GM12801 (cell line): ENCODE results near the gene PSEN2.

Source experiments
- CTCF ChIP-seq: IDR thresholded peaks from one replicate; pipeline ENCODE4 v1.5.1; 2011; ENCODE audit warnings: control low read depth; ENCODE audit not compliant: insufficient read length; ENCODE audit errors: extremely low read depth

PSEN2 gene

GRCh38 chr1:226826479-226827261 lies 43.7 kb upstream of the PSEN2 start:
- no peak for TF ChIP-seq CTCF

GRCh38 chr1:226827458-226827857 lies 43.0 kb upstream of the PSEN2 start:
- TF ChIP-seq CTCF, result no peak

- no peak for TF ChIP-seq CTCF
Measured at GRCh38 chr1:226827968-226828513, 42.4 kb upstream of the PSEN2 start.

- no peak for TF ChIP-seq CTCF
Measured at GRCh38 chr1:226829105-226829504, 41.3 kb upstream of the PSEN2 start.

GRCh38 chr1:226831953-226832352 lies 38.5 kb upstream of the PSEN2 start:
- TF ChIP-seq CTCF, result no peak

GRCh38 chr1:226832613-226833012 lies 37.8 kb upstream of the PSEN2 start:
- TF ChIP-seq CTCF, result no peak

- no peak for TF ChIP-seq CTCF
Measured at GRCh38 chr1:226838456-226838855, 32.0 kb upstream of the PSEN2 start.
